Astrocyte of the hippocampus (primary cell): ENCODE measurements around the gene DEFB132.

ENCODE experiments used
- DNase-seq: peaks from one replicate; pipeline ENCODE4 v3.0.0; 2011; ENCODE audit warnings: low read depth, low spot score

DEFB132 gene

DNA sequence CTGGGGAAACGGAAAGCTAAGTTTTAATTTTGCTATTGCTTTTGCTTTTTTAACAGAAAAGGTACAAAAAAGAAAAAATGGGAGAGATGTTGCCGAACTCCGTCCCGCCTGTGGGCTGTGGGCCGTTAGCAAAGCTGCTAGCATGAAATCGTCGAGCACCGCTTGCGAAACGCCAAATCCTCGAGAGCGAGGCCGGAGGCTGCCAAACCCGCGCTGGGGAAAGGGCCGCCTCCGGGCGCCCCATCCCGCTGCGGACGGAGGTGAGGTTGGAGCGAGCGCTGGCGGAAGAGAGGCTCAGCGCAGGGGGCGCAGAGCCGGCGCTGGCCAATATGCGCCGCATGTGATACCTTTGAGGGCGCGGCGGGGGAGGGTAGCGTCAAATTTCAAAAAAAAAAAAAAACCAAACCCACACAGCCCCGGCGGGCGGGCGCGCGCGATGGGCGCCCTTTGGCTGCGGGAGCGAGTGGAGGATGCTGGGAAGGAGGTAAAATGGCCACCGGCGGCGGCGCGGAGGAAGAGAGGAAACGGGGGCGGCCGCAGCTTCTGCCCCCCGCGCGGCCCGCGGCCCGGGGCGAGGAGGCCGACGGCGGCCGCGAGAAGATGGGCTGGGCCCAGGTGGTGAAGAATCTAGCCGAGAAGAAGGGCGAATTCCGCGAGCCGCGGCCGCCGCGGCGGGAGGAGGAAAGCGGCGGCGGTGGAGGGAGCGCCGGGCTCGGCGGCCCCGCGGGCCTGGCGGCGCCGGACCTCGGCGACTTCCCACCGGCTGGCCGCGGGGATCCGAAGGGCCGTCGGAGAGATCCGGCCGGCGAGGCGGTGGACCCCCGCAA is 39.8 kb downstream of the DEFB132 start, which contains the start of gene ZCCHC3:
Gene ZCCHC3 (plus strand): TSS at position 473 of the 827 bp plus-strand sequence. CDS start 17 bp downstream, at position 490.
- peak; percentile 96 for DNase-seq

DNA sequence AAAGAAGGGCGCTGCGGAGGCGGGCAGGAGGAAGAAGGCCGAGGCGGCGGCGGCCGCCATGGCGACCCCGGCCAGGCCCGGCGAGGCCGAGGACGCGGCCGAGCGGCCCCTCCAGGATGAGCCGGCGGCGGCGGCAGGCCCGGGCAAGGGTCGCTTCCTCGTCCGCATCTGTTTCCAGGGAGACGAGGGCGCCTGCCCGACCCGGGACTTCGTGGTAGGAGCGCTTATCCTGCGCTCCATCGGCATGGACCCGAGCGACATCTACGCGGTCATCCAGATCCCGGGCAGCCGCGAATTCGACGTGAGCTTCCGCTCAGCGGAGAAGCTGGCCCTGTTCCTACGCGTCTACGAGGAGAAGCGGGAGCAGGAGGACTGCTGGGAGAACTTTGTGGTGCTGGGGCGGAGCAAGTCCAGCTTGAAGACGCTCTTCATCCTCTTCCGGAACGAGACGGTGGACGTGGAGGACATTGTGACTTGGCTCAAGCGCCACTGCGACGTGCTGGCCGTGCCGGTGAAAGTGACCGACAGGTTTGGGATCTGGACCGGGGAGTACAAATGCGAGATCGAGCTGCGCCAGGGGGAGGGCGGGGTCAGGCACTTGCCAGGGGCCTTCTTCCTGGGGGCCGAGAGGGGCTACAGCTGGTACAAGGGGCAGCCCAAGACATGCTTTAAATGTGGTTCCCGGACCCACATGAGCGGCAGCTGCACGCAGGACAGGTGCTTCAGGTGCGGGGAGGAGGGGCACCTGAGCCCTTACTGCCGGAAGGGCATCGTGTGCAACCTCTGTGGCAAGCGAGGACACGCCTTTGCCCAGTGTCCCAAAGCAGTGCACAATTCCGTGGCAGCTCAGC is 40.6 kb downstream of the DEFB132 start:
- DNase-seq: peak; percentile 78

DNA sequence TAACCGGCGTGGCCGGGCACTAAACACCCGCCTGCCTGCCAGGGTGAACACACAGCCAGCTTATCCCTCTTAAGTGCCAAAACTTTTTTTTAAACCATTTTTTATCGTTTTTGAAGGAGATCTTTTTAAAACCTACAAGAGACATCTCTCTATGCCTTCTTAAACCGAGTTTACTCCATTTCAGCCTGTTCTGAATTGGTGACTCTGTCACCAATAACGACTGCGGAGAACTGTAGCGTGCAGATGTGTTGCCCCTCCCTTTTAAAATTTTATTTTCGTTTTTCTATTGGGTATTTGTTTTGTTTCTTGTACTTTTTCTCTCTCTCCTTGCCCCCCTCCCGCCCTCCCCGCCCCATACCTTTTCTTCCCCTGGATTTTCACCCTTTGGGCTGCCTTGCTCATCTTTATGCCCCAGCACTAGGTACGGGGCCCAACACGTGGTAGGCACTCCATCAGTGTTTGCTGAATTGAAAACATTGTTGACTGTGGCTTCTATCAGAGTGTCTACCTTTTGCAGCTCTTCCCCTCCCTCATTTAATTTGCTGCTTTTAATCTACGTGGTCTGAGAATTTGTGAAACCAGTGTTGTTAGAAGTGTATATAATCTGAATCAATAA is 41.4 kb downstream of the DEFB132 start:
- no peak for DNase-seq

DNA sequence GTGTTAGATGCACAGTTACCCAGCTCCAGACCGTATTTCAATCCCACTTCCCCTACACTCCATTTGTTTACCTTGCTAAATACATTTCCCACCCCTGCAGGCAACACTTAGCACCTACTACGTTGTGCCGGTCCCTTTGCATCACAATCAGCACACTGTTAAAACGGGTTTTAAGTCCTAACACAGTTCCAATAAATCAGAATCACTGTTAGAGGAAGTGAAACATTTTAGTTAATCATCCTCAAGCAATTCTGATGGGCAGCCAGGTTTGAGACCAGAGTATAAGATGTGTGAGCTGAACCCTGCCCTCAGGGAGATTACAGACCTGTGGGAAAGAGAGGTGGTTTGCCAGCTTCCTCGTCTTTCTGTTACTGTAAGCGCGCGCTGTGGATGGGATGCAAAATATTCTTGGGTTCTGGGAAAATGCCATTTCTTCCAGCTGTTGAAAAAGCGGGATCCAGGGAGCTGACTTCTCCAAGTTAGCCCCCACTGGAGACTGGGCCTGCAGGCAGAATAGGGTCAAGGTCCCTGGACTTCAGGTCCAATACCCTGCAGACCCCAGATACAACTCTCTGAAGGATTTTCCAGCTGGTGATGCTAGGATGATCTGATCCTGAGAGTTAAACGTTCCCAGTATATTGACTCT is 42.9 kb downstream of the DEFB132 start:
- no peak for DNase-seq

GRCh38 chr20:301886-302848 is 44.6 kb downstream of the DEFB132 start:
- no peak for DNase-seq

- DNase-seq: no peak
Observed at GRCh38 chr20:305745-306144, 48.2 kb downstream of the DEFB132 start.

DNA sequence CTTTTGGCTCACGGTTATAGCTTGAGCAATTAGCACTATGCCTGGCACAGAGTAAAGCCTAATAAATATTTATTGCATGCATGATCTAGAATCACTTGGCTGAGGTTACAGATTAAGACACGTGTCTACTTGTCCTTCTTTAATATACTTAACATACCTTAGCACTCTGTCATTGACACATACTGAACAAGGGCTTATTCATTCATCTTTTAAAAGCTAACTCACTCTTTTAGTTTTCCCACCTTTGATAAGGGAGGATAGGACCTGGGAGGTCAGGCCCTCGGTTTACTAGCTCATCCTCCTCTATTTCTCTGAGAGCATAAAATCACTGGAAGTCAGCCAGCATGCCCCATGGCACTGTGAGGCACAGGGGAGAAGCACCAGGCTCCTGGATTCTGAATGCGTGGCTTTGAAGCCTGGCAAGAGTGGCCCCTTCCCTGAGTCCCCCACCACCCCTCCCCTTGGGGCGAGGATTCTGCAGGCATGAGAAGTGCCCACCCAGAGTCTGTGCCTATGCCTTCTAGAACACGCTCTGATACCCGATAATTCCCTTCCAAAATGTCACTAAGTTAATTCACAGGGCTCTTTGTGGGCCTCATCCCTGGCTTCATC is 51.0 kb downstream of the DEFB132 start:
- no peak for DNase-seq

GRCh38 chr20:309306-309840 is 51.8 kb downstream of the DEFB132 start:
- DNase-seq: no peak

GRCh38 chr20:309841-310644 is 52.5 kb downstream of the DEFB132 start:
- DNase-seq: peak; percentile 100

DNA sequence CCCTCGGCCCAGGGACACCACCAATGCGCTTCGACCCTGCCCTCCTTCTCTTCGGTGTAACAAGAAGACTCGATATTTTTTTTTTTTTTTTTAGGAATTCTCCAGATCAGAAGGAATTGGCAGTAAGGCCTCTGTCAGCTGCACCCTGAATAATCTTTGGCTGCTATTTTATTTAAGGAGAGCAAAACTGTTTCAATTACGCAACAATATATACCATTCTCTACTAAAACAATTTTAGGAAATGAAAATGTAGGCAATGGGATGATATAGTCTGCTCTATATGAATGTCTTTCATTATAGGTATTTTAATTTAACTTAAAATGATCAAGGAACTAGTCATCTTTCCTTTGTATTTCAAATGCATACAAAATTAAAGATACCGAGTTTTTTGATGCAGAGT is 53.1 kb downstream of the DEFB132 start:
- DNase-seq: no peak
